CD4-positive, alpha-beta T cell treated with Interleukin-2 at 100 ng/mL for 4 hours (primary cell): ENCODE data around the gene LRIT2.
A peak's percentile ranks its signal among the peaks of the same experiment; 100 is the strongest.
"Not testable (repeated sequence)": the region's sequence is repeated elsewhere in the genome, so short reads cannot be mapped to it uniquely, and the experiment has no call there.

ENCODE experiments used
- DNase-seq: peaks from one replicate; pipeline ENCODE4 v3.0.0-alpha.2; 2020; ENCODE audit warnings: low spot score

Gene LRIT2

GRCh38 chr10:84184517-84184916, 40.8 kb downstream of the LRIT2 start:
- DNase-seq, result no peak

DNA sequence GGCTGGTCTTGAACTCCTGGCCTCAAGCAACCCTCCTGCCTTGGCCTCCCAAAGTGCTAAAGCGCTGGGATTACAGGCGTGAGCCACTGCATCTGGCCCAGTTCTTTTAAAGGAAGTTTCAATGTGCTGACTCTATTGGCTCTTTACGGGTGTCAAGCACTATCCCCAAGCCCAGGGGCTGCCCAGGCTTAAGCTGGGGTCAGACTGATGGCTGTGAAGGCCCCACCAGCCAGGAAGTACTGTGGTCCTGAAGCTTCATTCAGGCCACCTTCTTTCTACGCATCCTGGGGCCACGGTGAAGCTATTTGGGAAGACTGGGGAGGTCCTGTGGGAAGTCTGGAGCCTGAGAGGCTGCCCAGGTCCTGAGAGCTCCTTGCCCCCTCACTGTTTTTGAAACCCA, 43.7 kb downstream of the LRIT2 start:
- DNase-seq, result no peak

- not testable (repeated sequence) for DNase-seq
Observed at GRCh38 chr10:84180386-84180785, 45.0 kb downstream of the LRIT2 start.

- DNase-seq, result peak; percentile 40
Observed at GRCh38 chr10:84179059-84179710, 46.2 kb downstream of the LRIT2 start.

DNA sequence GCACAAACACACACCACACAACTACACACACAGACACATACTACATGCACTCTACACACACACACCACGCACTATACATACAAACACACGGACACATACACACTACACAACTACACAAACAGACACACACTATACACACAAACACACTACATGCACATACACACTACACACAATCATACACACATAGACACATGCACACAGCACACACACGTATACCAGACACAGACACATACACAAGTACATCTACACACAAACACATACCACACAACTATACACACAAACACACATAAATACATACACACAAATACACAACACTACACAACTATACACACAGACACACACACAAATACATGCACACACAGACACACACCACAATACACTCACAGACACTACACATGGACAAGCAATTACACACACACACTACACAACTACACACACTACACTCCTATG, 47.2 kb downstream of the LRIT2 start:
- no peak for DNase-seq

DNA sequence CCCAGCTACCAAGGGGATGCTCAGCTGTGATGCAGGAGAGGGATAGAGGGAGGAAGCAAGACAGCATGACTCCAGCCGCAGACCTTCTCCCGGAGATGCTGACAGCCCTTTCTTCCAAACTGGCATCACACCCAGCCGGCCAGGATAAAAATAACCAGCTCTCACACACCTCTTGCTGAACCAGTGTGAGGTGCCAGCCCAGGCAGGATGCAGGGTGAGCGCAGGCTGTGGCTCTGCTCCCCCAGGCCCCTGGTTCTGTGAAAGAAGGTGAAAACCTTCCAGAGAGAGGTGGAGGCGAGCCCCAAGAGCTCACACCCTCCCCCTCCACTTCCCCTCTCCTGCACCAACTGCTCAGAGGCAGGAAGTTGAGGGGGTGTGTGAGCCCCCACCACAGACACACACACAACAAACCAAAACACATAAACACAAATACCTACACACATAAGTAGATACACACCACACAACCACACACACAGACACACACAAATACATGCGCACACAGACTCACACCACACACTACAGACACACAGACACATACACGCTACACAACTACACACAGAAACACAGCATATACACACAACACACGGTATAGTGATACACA, 47.7 kb downstream of the LRIT2 start:
- peak; percentile 60 for DNase-seq

GRCh38 chr10:84176836-84177474, 48.4 kb downstream of the LRIT2 start:
- no peak for DNase-seq

DNA sequence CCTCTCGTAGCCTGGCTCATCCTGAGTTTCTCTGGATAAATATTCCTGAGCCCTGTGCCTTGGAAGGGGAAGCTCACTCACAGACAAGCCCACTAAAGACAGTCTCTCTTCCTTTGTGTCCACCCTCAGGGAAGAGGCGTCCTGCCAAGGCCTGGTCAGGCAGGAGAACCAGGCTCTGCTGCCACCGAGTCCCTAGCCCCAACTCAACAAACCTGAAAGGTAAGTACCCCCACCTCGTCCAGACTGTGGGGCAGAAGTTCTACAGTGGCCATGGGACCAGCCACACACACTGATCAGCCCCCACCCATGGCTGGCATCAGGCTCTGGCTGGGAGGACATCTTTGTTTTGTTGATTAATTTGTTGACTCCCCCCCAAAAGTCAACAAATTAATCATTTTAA, 49.0 kb downstream of the LRIT2 start:
- DNase-seq, result no peak

DNA sequence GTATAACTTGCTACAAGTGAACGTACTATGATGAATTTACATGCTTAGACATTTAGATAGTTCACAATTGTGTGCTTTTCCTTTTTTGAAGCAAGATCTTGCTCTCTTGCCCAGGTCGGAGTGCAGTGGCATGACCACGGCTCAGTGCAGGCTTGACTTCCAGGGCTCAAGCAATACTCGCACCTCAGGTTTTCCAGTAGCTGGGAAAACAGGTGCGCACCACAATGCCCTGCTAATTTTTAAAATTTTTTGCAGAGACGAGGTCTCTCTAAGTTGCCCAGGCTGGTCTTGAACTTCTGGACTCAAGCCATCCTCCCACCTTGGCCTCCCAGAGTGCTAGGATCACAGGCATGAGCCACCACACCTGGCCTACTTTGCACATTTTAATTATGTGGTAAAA, 49.9 kb downstream of the LRIT2 start:
- DNase-seq, result no peak

DNA sequence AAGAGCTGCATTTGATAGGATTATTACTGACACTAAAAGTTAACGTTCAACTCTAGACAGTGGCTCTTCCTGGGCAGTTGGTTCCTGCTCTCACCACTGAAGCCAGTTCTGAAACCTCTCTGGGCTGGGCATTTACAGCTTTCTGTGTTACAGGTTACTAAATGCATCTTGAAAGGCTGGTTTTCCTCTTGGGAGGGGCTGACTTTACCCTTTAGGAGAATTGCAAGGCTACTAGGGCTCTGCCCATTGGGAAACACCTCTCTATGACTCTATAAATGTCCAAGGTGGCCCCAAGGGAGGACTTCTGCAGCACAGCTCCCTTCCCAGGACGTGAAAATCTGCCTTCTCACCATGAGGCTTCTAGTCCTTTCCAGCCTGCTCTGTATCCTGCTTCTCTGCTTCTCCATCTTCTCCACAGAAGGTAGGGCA, 51.8 kb downstream of the LRIT2 start, which contains the start of gene GPR15LG:
Gene GPR15LG, plus strand, starts transcription at position 301 of the 429 bp plus-strand sequence. Its CDS starts 51 bp downstream, at position 352.
- no peak for DNase-seq

- no peak for DNase-seq
Observed at GRCh38 chr10:84172467-84173356, 52.6 kb downstream of the LRIT2 start.

DNA sequence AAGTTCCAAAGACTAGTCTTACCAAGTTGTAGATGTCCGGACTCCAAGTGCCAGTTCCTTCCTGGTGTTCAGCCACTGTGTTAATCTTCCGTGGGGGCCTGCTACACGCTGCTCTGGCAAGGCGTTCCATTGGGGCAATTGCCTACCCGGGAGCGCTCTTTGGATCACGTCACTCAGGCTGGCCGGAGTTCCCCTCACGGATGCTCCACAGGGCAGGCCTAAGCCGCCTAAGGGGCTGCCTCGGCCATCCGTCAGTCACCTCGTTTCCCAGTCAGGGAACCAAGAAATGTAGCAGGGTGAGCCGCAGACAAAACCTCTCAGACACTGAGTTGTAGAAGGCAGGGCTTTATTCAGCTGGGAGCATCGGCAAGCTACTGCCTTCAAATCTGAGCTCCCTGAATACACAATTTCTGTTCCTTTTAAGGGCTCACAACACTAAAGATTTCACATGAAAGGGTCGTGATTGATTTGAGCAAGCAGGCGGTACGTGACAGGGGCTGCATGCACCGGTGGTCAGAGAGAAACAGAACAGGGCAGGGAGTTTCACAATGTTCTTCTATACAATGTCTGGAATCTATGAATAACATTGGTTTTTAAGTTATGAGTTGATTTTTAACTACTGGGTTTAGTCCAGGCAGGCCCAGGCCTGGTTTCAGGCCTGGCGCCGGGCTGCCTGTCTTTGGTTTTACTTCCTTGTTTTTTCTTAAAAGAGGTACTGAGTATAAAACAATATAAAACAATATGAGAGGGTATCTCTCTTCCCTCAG, 53.5 kb downstream of the LRIT2 start:
- DNase-seq, result not testable (repeated sequence)

DNA sequence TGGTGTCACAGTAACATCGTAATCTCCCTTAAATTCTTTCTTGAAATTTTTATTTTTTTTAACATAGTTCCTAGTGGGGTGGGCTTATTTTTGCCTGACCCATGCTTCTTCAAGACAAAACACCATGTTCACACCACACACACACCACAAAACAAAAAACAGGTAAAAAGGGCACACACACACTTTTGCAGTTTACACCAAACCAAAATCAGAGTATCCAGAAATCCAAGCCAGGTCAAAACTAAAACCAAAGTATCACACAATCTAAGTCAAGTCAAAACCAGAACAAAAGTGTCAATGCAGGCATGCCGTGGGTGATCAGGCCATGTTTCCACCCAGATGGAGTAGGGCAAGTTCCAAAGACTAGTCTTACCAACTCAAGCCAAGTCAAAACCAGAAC, 54.1 kb downstream of the LRIT2 start:
- not testable (repeated sequence) for DNase-seq
